Measurements from ENCODE around the gene SH3RF2. TPM values are rescaled to one million over a fixed set of nuclear protein-coding genes. Genes with fewer than 3 reads are reported as not detected.

SH3RF2 gene
- polyA plus RNA-seq, 1 experiment: 0.45 TPM

DNA sequence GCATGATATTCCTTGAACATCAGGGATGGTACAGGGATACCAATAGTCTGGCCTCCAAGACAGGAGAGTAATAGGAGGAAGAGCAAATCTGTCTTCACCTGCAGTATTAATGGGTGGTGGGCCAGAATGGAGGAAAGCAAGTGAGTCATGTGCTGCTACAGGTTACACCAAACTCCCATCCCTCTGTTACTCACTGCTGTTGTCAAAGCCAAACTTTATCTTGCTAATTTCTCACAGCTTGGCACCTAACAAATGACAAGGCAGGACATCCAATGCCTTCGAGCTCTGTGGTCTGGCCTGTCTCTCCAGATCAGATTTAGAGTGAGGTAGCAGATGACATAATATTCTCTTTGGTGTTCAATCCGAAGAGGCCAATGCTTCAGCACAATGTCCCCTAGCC is 142.2 kb downstream of the SH3RF2 start:
- TF ChIP-seq, protein P1, sequence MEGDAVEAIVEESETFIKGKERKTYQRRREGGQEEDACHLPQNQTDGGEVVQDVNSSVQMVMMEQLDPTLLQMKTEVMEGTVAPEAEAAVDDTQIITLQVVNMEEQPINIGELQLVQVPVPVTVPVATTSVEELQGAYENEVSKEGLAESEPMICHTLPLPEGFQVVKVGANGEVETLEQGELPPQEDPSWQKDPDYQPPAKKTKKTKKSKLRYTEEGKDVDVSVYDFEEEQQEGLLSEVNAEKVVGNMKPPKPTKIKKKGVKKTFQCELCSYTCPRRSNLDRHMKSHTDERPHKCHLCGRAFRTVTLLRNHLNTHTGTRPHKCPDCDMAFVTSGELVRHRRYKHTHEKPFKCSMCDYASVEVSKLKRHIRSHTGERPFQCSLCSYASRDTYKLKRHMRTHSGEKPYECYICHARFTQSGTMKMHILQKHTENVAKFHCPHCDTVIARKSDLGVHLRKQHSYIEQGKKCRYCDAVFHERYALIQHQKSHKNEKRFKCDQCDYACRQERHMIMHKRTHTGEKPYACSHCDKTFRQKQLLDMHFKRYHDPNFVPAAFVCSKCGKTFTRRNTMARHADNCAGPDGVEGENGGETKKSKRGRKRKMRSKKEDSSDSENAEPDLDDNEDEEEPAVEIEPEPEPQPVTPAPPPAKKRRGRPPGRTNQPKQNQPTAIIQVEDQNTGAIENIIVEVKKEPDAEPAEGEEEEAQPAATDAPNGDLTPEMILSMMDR (IDR thresholded peaks at IDR 0.05; ENCODE audit: insufficient read depth, low read depth, low read length): no peak
- POLR2A ChIA-PET: no interaction called here
- CTCF ChIA-PET: no interaction called here

DNA sequence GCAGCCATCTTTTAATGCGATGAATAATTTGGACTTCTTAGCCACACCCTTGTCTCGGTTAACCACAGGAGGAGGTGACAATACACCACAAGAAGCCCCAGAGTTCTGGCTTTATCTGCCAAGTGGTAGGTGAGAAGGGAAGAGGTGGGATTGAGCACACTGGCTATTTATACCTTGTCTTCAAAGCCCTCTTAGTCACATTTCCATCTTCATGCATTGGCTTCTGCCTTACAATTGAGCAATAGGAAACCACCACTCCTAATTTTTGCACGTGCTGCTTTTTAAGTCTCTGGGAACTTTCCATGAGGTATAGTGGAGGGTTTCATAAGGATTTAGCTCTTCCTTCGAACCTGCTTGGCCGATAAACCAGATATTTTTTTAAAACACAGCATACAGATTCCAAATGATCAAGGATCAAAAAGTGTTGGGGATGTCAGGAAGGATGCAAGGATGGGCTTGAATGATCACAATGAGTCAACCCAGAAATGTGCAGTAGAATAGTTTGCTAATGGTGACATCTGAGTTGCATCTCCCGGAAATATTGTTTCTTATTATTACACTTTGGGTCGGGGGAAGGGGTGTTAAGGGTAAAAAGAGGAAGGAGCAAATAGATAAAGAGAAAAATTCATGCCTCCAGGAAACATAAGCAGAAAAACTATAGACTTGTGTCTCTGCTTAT is 143.5 kb downstream of the SH3RF2 start:
- no peak overlapping the region for H3K4me3 ChIP-seq (ENCODE audit: low read depth, low read length)
- ChIA-PET POLR2A (no interaction called here), CTCF (no interaction called here)
- TF ChIP-seq, protein P1 (IDR thresholded peaks at IDR 0.05; ENCODE audit: insufficient read depth, low read depth, low read length): no peak
- H3K36me3 ChIP-seq (ENCODE audit: control insufficient read depth, insufficient read depth, low read length): no peaks in the 10 kb centered on the region
- H3K27me3 ChIP-seq (ENCODE audit: control insufficient read depth, insufficient read depth, low read length): no peaks in the 10 kb centered on the region; the same call in 1 of the 2 replicates
- no peak for DNase-seq (ENCODE audit: low read depth)

More for the DNA sequence above, 142.2 kb downstream of the SH3RF2 start:
- no peak for DNase-seq (ENCODE audit: low read depth)
- Histone ChIP-seq H3K4me3 (ENCODE audit: low read depth, low read length) (no peak overlapping the region), H3K36me3 (ENCODE audit: control insufficient read depth, insufficient read depth, low read length) (no peaks in the 10 kb centered on the region), H3K27me3 (ENCODE audit: control insufficient read depth, insufficient read depth, low read length) (no peaks in the 10 kb centered on the region; the same call in 1 of the 2 replicates)

DNA sequence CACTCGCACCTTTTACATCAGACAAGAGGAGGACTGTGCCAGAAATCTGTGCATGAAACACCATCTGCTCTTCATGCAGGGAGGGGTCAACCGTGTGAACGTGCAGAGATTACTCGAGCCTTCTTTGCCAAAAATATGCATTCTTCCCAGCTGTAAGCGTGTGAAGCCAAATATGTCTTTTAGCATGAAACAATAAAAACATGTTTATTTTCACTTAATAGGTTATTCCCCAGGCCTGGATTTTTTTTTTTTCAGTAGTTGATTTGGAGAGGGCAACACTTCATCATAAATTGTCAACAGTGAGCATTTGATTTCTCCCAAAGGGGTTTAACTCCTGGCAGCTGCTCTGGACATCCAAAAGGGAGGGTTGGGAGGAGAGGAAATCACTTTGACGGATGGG is 145.2 kb downstream of the SH3RF2 start:
- ChIA-PET CTCF (no interaction called here), POLR2A (no interaction called here)
- Histone ChIP-seq H3K27me3 (ENCODE audit: control insufficient read depth, insufficient read depth, low read length) (no peaks in the 10 kb centered on the region; the same call in 1 of the 2 replicates), H3K36me3 (ENCODE audit: control insufficient read depth, insufficient read depth, low read length) (no peaks in the 10 kb centered on the region), H3K4me3 (ENCODE audit: low read depth, low read length) (no peak overlapping the region)
- no peak for DNase-seq (ENCODE audit: low read depth)
- TF ChIP-seq, protein P1 (IDR thresholded peaks at IDR 0.05; ENCODE audit: insufficient read depth, low read depth, low read length): no peak

DNA sequence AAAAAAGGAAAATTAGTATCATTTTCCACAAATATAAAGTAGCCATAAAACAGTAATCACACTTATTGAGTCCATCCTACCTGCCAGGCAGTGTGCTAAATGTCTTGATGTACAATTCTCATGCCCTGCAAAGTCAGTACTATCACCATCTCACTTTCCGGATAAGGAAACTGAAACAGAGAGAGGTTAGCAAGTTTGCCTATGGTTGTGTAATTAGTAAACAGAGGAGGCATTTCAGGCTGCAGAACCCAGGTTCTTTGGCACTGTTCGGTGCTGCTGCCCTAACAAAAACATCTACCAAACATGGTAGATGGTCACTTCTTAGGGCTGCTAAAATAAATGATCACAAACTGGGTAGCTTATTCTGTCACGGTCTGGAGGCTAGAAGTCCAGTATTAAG is 146.4 kb downstream of the SH3RF2 start:
- Histone ChIP-seq H3K27me3 (ENCODE audit: control insufficient read depth, insufficient read depth, low read length) (no peaks in the 10 kb centered on the region), H3K4me3 (ENCODE audit: low read depth, low read length) (no peak overlapping the region), H3K36me3 (ENCODE audit: control insufficient read depth, insufficient read depth, low read length) (no peaks in the 10 kb centered on the region)
- POLR2A ChIA-PET: no interaction called here
- DNase-seq (ENCODE audit: low read depth): no peak
- CTCF ChIA-PET: no interaction called here
- TF ChIP-seq, protein P1 (IDR thresholded peaks at IDR 0.05; ENCODE audit: insufficient read depth, low read depth, low read length): no peak

DNA sequence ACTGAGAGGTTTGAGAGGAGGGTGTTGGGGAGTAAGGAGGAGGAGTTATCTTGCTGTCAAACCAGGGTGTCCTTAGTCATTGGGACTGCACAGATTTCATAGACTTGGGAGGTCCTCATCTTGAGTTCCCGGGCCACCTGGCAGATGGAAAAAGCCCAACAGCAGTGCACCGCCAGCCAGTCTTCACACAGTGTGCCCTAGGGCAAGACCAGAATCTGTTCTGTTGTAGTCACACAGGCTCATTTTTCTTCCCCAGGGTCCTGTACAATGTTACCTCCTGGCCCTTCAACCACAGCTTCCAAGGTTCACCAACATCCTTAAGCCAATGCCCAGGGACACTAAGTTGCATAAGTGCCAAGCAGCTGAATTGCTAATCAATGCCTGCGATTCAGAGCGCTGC is 148.0 kb downstream of the SH3RF2 start:
- ChIA-PET POLR2A (no interaction called here), CTCF (no interaction called here)
- Histone ChIP-seq H3K36me3 (ENCODE audit: control insufficient read depth, insufficient read depth, low read length) (no peaks in the 10 kb centered on the region), H3K27me3 (ENCODE audit: control insufficient read depth, insufficient read depth, low read length) (no peaks in the 10 kb centered on the region), H3K4me3 (ENCODE audit: low read depth, low read length) (no peak overlapping the region)
- TF ChIP-seq, protein P1 (IDR thresholded peaks at IDR 0.05; ENCODE audit: insufficient read depth, low read depth, low read length): no peak
- no peak for DNase-seq (ENCODE audit: low read depth)
